AG10803 (cell line): ENCODE measurements around the gene PHLDB1.
"Not testable (repeated sequence)": the region's sequence is repeated elsewhere in the genome, so short reads cannot be mapped to it uniquely, and the experiment has no call there.

Source experiments
- DNase-seq: peaks from one replicate; pipeline ENCODE4 v3.0.0; 2010; ENCODE audit warnings: low read depth
- H3K4me3 ChIP-seq: 2 replicates; pipeline ENCODE4 v1.5.1; 2011; ENCODE audit warnings: mild to moderate bottlenecking, low read length, control low read depth
- CTCF ChIP-seq: conservative IDR thresholded peaks from 2 replicates; pipeline ENCODE4 v1.5.1; 2011; ENCODE audit warnings: mild to moderate bottlenecking, low read length, control low read depth, inconsistent platforms

PHLDB1 gene

GRCh38 chr11:118596224-118597146, 10.9 kb upstream of the PHLDB1 start:
- no peak overlapping the region for H3K4me3 ChIP-seq
- no peak for TF ChIP-seq CTCF
- DNase-seq = no peak

GRCh38 chr11:118597556-118597955, 9.9 kb upstream of the PHLDB1 start:
- H3K4me3 ChIP-seq = no peak overlapping the region
- DNase-seq = no peak
- TF ChIP-seq CTCF = no peak

DNA sequence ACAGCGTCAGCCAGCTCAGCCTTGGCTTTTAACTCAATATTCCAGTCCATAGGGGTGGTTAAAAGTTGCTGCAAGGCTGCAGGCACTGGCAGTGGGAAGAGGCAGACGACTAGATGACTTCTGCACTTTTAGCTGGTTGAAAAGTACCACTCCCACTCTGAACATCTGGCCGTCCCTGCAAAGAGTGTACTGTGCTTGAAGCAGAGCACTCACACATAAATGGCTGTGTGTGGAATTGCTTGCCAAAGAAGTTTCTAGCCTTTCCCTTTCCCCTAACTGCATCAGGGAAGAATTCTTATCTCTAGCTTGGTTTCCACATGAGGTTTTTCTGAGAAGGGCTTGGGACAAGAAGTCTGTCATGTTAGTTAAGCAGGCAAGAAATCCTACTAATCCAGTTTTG, 5.1 kb upstream of the PHLDB1 start:
- H3K4me3 ChIP-seq = no peak overlapping the region
- no peak for TF ChIP-seq CTCF

GRCh38 chr11:118603709-118604108, 3.7 kb upstream of the PHLDB1 start:
- not testable (repeated sequence) for DNase-seq, H3K4me3 ChIP-seq

More for the DNA sequence above, 5.1 kb upstream of the PHLDB1 start:
- no peak for DNase-seq

- no peak for TF ChIP-seq CTCF
- H3K4me3 ChIP-seq = no peak overlapping the region
- no peak for DNase-seq
Measured at GRCh38 chr11:118604566-118604965, 2.8 kb upstream of the PHLDB1 start.

DNA sequence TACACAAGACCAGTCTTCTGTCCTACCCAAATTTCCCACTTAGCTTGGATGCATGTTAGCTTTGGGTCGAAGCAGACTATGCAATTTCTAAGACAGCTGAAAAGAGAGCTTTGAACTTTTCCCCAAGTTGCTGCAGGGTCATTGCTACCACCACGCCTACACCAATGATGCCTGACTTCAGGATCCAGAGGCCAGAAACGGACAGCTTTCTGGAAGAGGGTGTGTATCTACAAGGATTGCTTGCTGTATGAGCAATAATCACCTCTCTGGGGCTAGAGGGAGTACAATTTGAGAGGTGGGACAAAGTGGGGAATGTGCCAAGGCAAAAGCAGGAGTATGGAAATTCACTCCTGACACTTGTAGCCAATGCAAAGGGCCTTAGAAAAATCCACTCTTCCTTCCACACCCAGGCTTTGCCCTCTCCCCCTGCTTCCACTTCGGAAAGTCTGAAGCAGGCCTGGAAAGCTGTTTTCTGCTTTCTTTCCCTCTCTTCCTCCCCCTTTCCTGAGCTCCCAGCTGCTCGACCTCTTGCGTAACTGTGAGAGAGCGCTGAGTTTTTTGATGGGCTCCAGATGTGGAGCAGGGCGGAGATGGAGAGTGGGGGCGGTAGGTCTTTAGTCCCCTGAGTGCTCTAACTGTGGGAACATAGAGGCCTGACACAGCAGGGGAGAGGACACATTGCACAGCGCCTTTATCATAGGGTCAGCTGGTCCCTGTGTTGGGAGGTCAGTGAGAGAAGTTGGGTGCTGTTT, 2.1 kb upstream of the PHLDB1 start:
- no peak for TF ChIP-seq CTCF
- H3K4me3 ChIP-seq = peak overlapping the region; percentile 5
- DNase-seq = peak; percentile 94

DNA sequence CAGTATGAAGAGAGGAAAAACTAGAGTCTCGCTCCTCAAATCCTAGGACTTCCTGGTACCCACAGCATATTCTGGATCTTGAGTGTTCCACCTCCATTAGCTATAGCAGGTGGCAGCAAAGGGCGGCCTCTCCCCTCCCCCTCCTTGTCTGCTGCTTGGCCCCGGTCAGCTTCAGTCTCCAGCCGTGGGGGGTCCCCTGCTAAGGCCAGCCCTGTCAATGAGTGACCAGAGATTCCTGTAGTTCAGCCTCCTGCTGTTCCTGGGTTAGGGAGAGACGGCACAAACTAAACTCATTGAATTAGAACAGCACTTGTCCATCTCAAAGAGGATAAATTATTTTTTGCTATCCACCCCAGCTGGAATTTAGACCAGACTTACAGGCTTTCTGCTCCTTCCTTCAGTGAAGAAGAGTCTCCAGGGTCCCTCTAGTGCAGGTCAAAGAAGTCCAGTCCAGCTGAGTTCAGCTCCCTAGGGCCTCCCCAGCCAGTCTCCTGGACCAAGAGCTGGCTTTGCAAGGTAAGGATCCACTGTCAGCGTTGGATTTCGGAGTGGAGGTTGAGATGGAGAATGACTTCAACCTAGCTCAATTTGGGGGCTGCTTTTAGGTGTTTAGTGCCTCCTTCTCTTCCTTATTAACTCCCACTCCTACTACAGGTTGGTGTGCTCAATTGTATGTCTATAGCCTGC, 1.1 kb upstream of the PHLDB1 start:
- no peak for TF ChIP-seq CTCF
- H3K4me3 ChIP-seq = no peak overlapping the region
- DNase-seq = no peak
